A549 (cell line): ENCODE data around the gene HOXD11. TPM values are rescaled to one million over a fixed set of nuclear protein-coding genes. Genes with fewer than 3 reads are reported as not detected.

Source experiments
- ATAC-seq, 2 experiments: fragments of 200-7000 bp in 1 of 2; fragments of >200 bp in 1 of 2; cut with Nextera tagmentation in 1 of 2; cut with Tn5 transposase in 1 of 2; 3 replicates each; pipeline versions ENCODE4 v1.8.0 to v1.9.1; 2018 to 2020; ENCODE audit warnings: mild to moderate bottlenecking in 1 of 2, moderate library complexity in 1 of 2
- CTCF ChIA-PET: fragments of 300-600 bp; sonication (Branson Sonifier 250); formaldehyde crosslinking; extraction: SDS; loops from one replicate; lab custom pipeline; 2021; ENCODE audit warnings: antibody characterized with exemption, inconsistent platforms; lab: Yijun Ruan, JAX
- POLR2A ChIA-PET: fragments of 350-600 bp; formaldehyde crosslinking; extraction: SDS; loops from one replicate; lab custom pipeline; 2021; ENCODE audit warnings: antibody characterized with exemption, inconsistent platforms; lab: Yijun Ruan, JAX
- DNase-seq, 2 experiments: peaks; one replicate each; pipeline versions ENCODE4 v3.0.0 to v3.0.0-alpha.2; 2011 to 2016; ENCODE audit warnings: low read depth in 1 of 2, low spot score in 1 of 2
- FAIRE-seq: peaks from 2 replicates; lab custom pipeline; 2011; peaks lifted over from hg19 to GRCh38; lab: Jason Lieb, UNC
- H3K27ac ChIP-seq, 2 experiments: fragments of >200 bp; sonication (Bioruptor Twin); formaldehyde crosslinking; 3 replicates each; pipeline ENCODE4 v1.5.1; 2016 to 2017
- H3K4me1 ChIP-seq: fragments of >200 bp; sonication (Bioruptor Twin); formaldehyde crosslinking; 3 replicates; pipeline ENCODE4 v1.6.1; 2016
- H3K4me2 ChIP-seq: fragments of >200 bp; sonication (Bioruptor Twin); formaldehyde crosslinking; 3 replicates; pipeline ENCODE4 v1.6.1; 2016
- H3K4me3 ChIP-seq: fragments of >200 bp; sonication (Bioruptor Twin); formaldehyde crosslinking; 3 replicates; pipeline ENCODE4 v1.5.1; 2016
- H3K9me3 ChIP-seq: fragments of >200 bp; sonication (Bioruptor Twin); formaldehyde crosslinking; 3 replicates; pipeline ENCODE4 v1.6.1; 2016
- BHLHE40 ChIP-seq: IDR thresholded peaks from 2 replicates; pipeline ENCODE4 v1.6.1; 2012; ENCODE audit warnings: low read depth, low read length, inconsistent platforms
- CEBPB ChIP-seq, 2 experiments: fragments of >200 bp in 1 of 2; sonication (Bioruptor Twin) in 1 of 2; formaldehyde crosslinking in 1 of 2; IDR thresholded peaks; 2 replicates each; pipeline ENCODE4 v1.6.1; 2012 to 2016
- CHD2 ChIP-seq: fragments of 150-350 bp; IDR thresholded peaks from 2 replicates; pipeline ENCODE4 v1.6.1; 2014; ENCODE audit warnings: low read length; ENCODE audit not compliant: partially characterized antibody
- EHF ChIP-seq: fragments of 250-450 bp; sonication (Bioruptor Pico); IDR thresholded peaks from 2 replicates; pipeline ENCODE4 v1.5.0; 2020; ENCODE audit warnings: mild to moderate bottlenecking
- EHMT2 ChIP-seq: fragments of 200-600 bp; sonication (generic); IDR thresholded peaks from 2 replicates; pipeline ENCODE4 v1.6.1; 2016; ENCODE audit warnings: antibody characterized with exemption, low read depth, mild to moderate bottlenecking, moderate library complexity
- ELK1 ChIP-seq: fragments of 150-350 bp; IDR thresholded peaks from 2 replicates; pipeline ENCODE4 v1.6.1; 2014; ENCODE audit warnings: low read depth, mild to moderate bottlenecking, low read length
- FOSL2 ChIP-seq, 2 experiments: fragments of 450-650 bp in 1 of 2; fragments of >200 bp in 1 of 2; sonication (Bioruptor Twin) in 1 of 2; formaldehyde crosslinking; IDR thresholded peaks; 2 replicates each; pipeline versions ENCODE4 v1.5.0 to v1.6.1; 2016 to 2020; ENCODE audit warnings: mild to moderate bottlenecking in 1 of 2, moderate library complexity in 1 of 2
- HES2 ChIP-seq: fragments of >200 bp; sonication (Bioruptor Twin); formaldehyde crosslinking; IDR thresholded peaks from 2 replicates; pipeline ENCODE4 v1.6.1; 2016
- JUN ChIP-seq, 2 experiments: fragments of >200 bp; sonication (Bioruptor Twin); formaldehyde crosslinking; IDR thresholded peaks; 2 replicates in 1 of 2; 3 replicates in 1 of 2; pipeline ENCODE4 v1.6.1; 2016 to 2017
- MAFK ChIP-seq: fragments of 450-650 bp; IDR thresholded peaks from 2 replicates; pipeline ENCODE4 v1.6.1; 2014; ENCODE audit not compliant: partially characterized antibody
- NPAS2 ChIP-seq: fragments of 250-450 bp; sonication (Bioruptor Pico); IDR thresholded peaks from 2 replicates; pipeline ENCODE4 v1.8.0; 2022; ENCODE audit warnings: mild to moderate bottlenecking, moderate library complexity, borderline replicate concordance
- NR3C1 ChIP-seq: fragments of >200 bp; sonication (Bioruptor Twin); formaldehyde crosslinking; IDR thresholded peaks from 3 replicates; pipeline ENCODE4 v1.6.1; 2017
- POLR2AphosphoS2 ChIP-seq: conservative IDR thresholded peaks from 2 replicates; pipeline ENCODE4 v1.6.1; 2012; ENCODE audit warnings: low read length, improper control_type of control experiment, inconsistent platforms
- RARB ChIP-seq: fragments of 250-450 bp; sonication (Bioruptor Pico); IDR thresholded peaks from 2 replicates; pipeline ENCODE4 v1.8.0; 2021; ENCODE audit warnings: mild to moderate bottlenecking, moderate library complexity
- REST ChIP-seq: fragments of 200-600 bp; sonication (generic); IDR thresholded peaks from 2 replicates; pipeline ENCODE4 v1.6.1; 2016; ENCODE audit warnings: antibody characterized with exemption, mild to moderate bottlenecking, moderate library complexity
- RNF2 ChIP-seq: fragments of 200-600 bp; sonication (generic); IDR thresholded peaks from 2 replicates; pipeline ENCODE4 v1.6.1; 2016; ENCODE audit warnings: low read depth, mild to moderate bottlenecking, antibody characterized with exemption, moderate library complexity, borderline replicate concordance
- ZC3H11A ChIP-seq: fragments of 450-650 bp; IDR thresholded peaks from 2 replicates; pipeline ENCODE4 v1.6.1; 2014; ENCODE audit warnings: antibody characterized with exemption, mild to moderate bottlenecking
- ZFP36 ChIP-seq: fragments of 450-650 bp; IDR thresholded peaks from 2 replicates; pipeline ENCODE4 v1.6.1; 2014; ENCODE audit warnings: borderline replicate concordance; ENCODE audit not compliant: partially characterized antibody
- WGBS: methylation state at CpG from one replicate; pipeline ENCODE4 v1.1.6; 2017; ENCODE audit errors: missing lambda C conversion rate; 5-methylcytosine and 5-hydroxymethylcytosine counted together
- polyA plus RNA-seq, 4 experiments: library from polyadenylated mRNA; depleted of rRNA in 3 of 4; stranded (reverse); fragments of >200 nt; fragmentation: RNase III in 1 of 4; extraction: RNeasy Plus Mini Kit Qiagen cat#74134 plus additional on column Dnase treatment in 1 of 4; gene quantifications; 2 replicates in 3 of 4; 3 replicates in 1 of 4; pipeline ENCODE4 v1.2.3, GENCODE V29; 2011 to 2017
- TF ChIP-seq, protein P1 (sequence below): IDR thresholded peaks from 2 replicates; pipeline ENCODE4 v1.6.1; 2012; ENCODE audit warnings: low read depth, borderline replicate concordance
- TF ChIP-seq, protein P2 (sequence below): IDR thresholded peaks from 2 replicates; pipeline ENCODE4 v1.6.1; 2012
- TF ChIP-seq, protein P3 (sequence below): fragments of >200 bp; sonication (Bioruptor Twin); formaldehyde crosslinking; IDR thresholded peaks from 3 replicates; pipeline ENCODE4 v1.5.1; 2016

The HOXD11 gene
- polyA plus RNA-seq, 2 of the 4 experiments (the other 2 are of a cell fraction): 2.6 to 4.8 TPM

DNA sequence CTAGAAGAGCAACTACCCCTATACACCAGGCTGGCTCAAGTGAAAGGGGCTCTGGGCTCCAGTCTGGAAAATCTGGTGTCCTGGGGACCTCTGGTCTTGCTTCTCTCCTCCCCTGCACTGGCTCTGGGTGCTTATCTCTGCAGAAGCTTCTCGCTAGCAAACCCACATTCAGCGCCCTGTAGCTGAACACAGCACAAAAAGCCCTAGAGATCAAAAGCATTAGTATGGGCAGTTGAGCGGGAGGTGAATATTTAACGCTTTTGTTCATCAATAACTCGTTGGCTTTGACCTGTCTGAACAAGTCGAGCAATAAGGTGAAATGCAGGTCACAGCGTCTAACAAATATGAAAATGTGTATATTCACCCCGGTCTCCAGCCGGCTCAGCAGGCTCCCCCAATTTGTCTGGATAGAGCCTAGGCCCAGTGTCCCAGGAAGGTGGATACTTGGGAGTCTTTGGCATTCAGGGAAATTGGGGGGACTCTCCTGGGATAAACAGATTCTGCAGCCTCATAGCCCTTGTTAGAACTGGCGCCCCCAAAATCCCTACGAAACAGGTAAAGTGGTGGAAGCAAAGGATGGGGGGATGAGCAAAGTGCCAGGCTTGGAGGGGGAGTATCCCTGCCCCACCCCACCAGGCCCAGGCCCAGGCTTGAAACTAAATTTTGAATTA is 41.8 kb downstream of the HOXD11 start (continued):
- no peak for TF ChIP-seq REST
- TF ChIP-seq, protein P1, sequence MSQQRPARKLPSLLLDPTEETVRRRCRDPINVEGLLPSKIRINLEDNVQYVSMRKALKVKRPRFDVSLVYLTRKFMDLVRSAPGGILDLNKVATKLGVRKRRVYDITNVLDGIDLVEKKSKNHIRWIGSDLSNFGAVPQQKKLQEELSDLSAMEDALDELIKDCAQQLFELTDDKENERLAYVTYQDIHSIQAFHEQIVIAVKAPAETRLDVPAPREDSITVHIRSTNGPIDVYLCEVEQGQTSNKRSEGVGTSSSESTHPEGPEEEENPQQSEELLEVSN: no peak
- TF ChIP-seq, protein P2, sequence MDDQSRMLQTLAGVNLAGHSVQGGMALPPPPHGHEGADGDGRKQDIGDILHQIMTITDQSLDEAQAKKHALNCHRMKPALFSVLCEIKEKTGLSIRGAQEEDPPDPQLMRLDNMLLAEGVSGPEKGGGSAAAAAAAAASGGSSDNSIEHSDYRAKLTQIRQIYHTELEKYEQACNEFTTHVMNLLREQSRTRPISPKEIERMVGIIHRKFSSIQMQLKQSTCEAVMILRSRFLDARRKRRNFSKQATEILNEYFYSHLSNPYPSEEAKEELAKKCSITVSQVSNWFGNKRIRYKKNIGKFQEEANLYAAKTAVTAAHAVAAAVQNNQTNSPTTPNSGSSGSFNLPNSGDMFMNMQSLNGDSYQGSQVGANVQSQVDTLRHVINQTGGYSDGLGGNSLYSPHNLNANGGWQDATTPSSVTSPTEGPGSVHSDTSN: no peak
- no peak for TF ChIP-seq EHF (CRISPR knock-in tag)
- TF ChIP-seq NR3C1: no peak
- TF ChIP-seq MAFK: no peak
- no peak for TF ChIP-seq HES2

- POLR2A ChIA-PET: no interaction called here
- no peak overlapping the region for H3K27ac ChIP-seq
These were observed 42.4 kb downstream of the HOXD11 start for GRCh38 chr2:176149481-176149938.

More at GRCh38 chr2:176149481-176149938, 42.4 kb downstream of the HOXD11 start:
- no peaks in the 10 kb centered on the region for H3K9me3 ChIP-seq
- no peaks in the 10 kb centered on the region for H3K4me1 ChIP-seq
- ATAC-seq (no peak), DNase-seq (no peak), FAIRE-seq (no peak)
- WGBS: 83% methylated on average over 22 of the region's 22 CpGs
- no peak overlapping the region for H3K4me2 ChIP-seq
- H3K4me3 ChIP-seq: no peak overlapping the region
- TF ChIP-seq CEBPB (IDR thresholded peaks at IDR 0.05): no peak
- TF ChIP-seq JUN (IDR thresholded peaks at IDR 0.05): no peak
- TF ChIP-seq RNF2: no peak
- TF ChIP-seq, protein P3, sequence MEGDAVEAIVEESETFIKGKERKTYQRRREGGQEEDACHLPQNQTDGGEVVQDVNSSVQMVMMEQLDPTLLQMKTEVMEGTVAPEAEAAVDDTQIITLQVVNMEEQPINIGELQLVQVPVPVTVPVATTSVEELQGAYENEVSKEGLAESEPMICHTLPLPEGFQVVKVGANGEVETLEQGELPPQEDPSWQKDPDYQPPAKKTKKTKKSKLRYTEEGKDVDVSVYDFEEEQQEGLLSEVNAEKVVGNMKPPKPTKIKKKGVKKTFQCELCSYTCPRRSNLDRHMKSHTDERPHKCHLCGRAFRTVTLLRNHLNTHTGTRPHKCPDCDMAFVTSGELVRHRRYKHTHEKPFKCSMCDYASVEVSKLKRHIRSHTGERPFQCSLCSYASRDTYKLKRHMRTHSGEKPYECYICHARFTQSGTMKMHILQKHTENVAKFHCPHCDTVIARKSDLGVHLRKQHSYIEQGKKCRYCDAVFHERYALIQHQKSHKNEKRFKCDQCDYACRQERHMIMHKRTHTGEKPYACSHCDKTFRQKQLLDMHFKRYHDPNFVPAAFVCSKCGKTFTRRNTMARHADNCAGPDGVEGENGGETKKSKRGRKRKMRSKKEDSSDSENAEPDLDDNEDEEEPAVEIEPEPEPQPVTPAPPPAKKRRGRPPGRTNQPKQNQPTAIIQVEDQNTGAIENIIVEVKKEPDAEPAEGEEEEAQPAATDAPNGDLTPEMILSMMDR: no peak
- TF ChIP-seq EHMT2: no peak
- TF ChIP-seq ZFP36: no peak
- TF ChIP-seq FOSL2 (IDR thresholded peaks at IDR 0.05): no peak
- no peak for TF ChIP-seq FOSL2 (CRISPR knock-in tag; IDR thresholded peaks at IDR 0.05)
- no peak for TF ChIP-seq ZC3H11A
- TF ChIP-seq BHLHE40: no peak
- TF ChIP-seq RARB (CRISPR knock-in tag): no peak
- TF ChIP-seq NPAS2 (CRISPR knock-in tag): no peak
- TF ChIP-seq CHD2: no peak
- no peak for TF ChIP-seq ELK1
- TF ChIP-seq POLR2AphosphoS2: no peak
- CTCF ChIA-PET: interaction anchor here (0.6 to 1.8 kb wide), 3 partner anchors 10 to 503 kb away, joined by 3 to 6 read pairs (median 5); no protein-coding TSS in a partner anchor
